HepG2 (cell line): ENCODE measurements around the gene PTPRD. TPM values are rescaled to one million over a fixed set of nuclear protein-coding genes. Genes with fewer than 3 reads are reported as not detected.

ENCODE experiments used
- ATAC-seq: fragments of 200-7000 bp; cut with Tn5 transposase; 3 replicates; pipeline ENCODE4 v1.9.1; 2020; ENCODE audit warnings: mild to moderate bottlenecking, moderate library complexity
- BruUV-seq: library from RNA; stranded (reverse); fragments of 400-500 nt; replicated peaks from 2 replicates; lab custom pipeline; 2021; lab: Mats Ljungman, UMichigan
- CTCF ChIA-PET: fragments of 300-600 bp; formaldehyde crosslinking; extraction: SDS; loops from one replicate; lab custom pipeline; 2021; ENCODE audit warnings: low total read pairs, inconsistent platforms, low intra/inter-chr PET ratio; lab: Yijun Ruan, JAX
- POLR2A ChIA-PET: fragments of 350-600 bp; sonication (Branson Sonifier 250); formaldehyde crosslinking; loops from one replicate; lab custom pipeline; 2020; ENCODE audit warnings: antibody characterized with exemption, inconsistent platforms; lab: Yijun Ruan, JAX
- DNase-seq: peaks from one replicate; pipeline ENCODE4 v3.0.0-alpha.2; 2015; ENCODE audit warnings: low spot score
- FAIRE-seq: peaks from 3 replicates; lab custom pipeline; 2011; peaks lifted over from hg19 to GRCh38; lab: Jason Lieb, UNC
- H2AFZ ChIP-seq: one replicate; pipeline ENCODE4 v1.6.1; 2011; ENCODE audit warnings: low read length, inconsistent platforms
- H3K27ac ChIP-seq: fragments of 300-600 bp; 3 replicates; pipeline ENCODE4 v1.8.0; 2011; ENCODE audit warnings: mixed run types, mild to moderate bottlenecking, mixed read lengths, low read length, inconsistent platforms; ENCODE audit not compliant: insufficient read depth; ENCODE audit errors: extremely low read length
- H3K27me3 ChIP-seq, 2 experiments: fragments of 200-600 bp in 1 of 2; 2 replicates in 1 of 2; 3 replicates in 1 of 2; pipeline versions ENCODE4 v1.6.0 to v1.8.0; 2011; ENCODE audit warnings: low read length in 2 of 2, mild to moderate bottlenecking in 2 of 2, moderate library complexity in 2 of 2, inconsistent platforms in 1 of 2; ENCODE audit not compliant: insufficient read depth in 2 of 2, control insufficient read depth in 1 of 2
- H3K36me3 ChIP-seq, 2 experiments: fragments of 200-600 bp in 1 of 2; replicated peaks in 1 of 2; 2 replicates in 1 of 2; 3 replicates in 1 of 2; pipeline versions ENCODE4 v1.5.1 to v1.8.0; 2011; ENCODE audit warnings: low read length in 2 of 2, inconsistent platforms in 1 of 2; ENCODE audit not compliant: insufficient read depth in 2 of 2, control insufficient read depth in 1 of 2
- H3K4me1 ChIP-seq: 2 replicates; pipeline ENCODE4 v1.5.1; 2012; ENCODE audit warnings: low read length, inconsistent platforms; ENCODE audit not compliant: insufficient read depth
- H3K4me2 ChIP-seq: 2 replicates; pipeline ENCODE4 v1.6.0; 2011; ENCODE audit warnings: low read depth, low read length, inconsistent platforms
- H3K4me3 ChIP-seq, 3 experiments: fragments of 200-600 bp in 1 of 3; sonication (generic), shearing (Covaris generic) in 1 of 3; replicated peaks in 1 of 3; 2 replicates each; pipeline ENCODE4 v1.5.1; 2011 to 2016; ENCODE audit warnings: low read length in 3 of 3, inconsistent platforms in 2 of 3, low read depth in 2 of 3, mild to moderate bottlenecking in 2 of 3, control low read depth in 1 of 3, mixed read lengths in 1 of 3; ENCODE audit not compliant: insufficient read depth in 1 of 3
- H3K79me2 ChIP-seq: one replicate; pipeline ENCODE4 v1.6.1; 2011; ENCODE audit warnings: low read length, inconsistent platforms; ENCODE audit not compliant: insufficient read depth
- H3K9ac ChIP-seq: 2 replicates; pipeline ENCODE4 v1.6.0; 2011; ENCODE audit warnings: mild to moderate bottlenecking, low read depth, low read length, inconsistent platforms; ENCODE audit not compliant: insufficient read depth
- H3K9me3 ChIP-seq: 2 replicates; pipeline ENCODE4 v1.5.1; 2012; ENCODE audit warnings: mild to moderate bottlenecking, low read length
- H4K20me1 ChIP-seq: 2 replicates; pipeline ENCODE4 v1.6.0; 2011; ENCODE audit warnings: inconsistent platforms, mild to moderate bottlenecking, low read length, moderate library complexity; ENCODE audit not compliant: insufficient read depth
- BCL3 ChIP-seq: sonication (generic); formaldehyde crosslinking; IDR thresholded peaks from 2 replicates; pipeline ENCODE4 v1.5.1; 2020; ENCODE audit warnings: mild to moderate bottlenecking, missing genetic modification reagents, moderate library complexity
- FOXK2 ChIP-seq: fragments of 450-650 bp; IDR thresholded peaks from 2 replicates; pipeline ENCODE4 v1.6.1; 2016
- KLF12 ChIP-seq: sonication (generic); formaldehyde crosslinking; IDR thresholded peaks from 2 replicates; pipeline ENCODE4 v1.4.0; 2020; ENCODE audit warnings: missing genetic modification reagents, borderline replicate concordance
- MED13 ChIP-seq: sonication (generic); formaldehyde crosslinking; IDR thresholded peaks from 2 replicates; pipeline ENCODE4 v1.5.0; 2020; ENCODE audit warnings: missing genetic modification reagents
- PREB ChIP-seq: sonication (generic); formaldehyde crosslinking; IDR thresholded peaks from 2 replicates; pipeline ENCODE4 v1.4.0; 2020; ENCODE audit warnings: missing genetic modification reagents
- RARG ChIP-seq: sonication (generic); formaldehyde crosslinking; IDR thresholded peaks from 2 replicates; pipeline ENCODE4 v1.4.0; 2020; ENCODE audit warnings: low read depth, mild to moderate bottlenecking, missing genetic modification reagents
- SAP130 ChIP-seq: IDR thresholded peaks from 2 replicates; pipeline ENCODE4 v1.6.1; 2016; ENCODE audit warnings: low read depth
- SMC3 ChIP-seq: IDR thresholded peaks from 2 replicates; pipeline ENCODE4 v1.6.1; 2011; ENCODE audit warnings: low read length, improper control_type of control experiment
- SNRNP70 ChIP-seq: fragments of 200-400 bp; formaldehyde crosslinking; IDR thresholded peaks from 2 replicates; pipeline ENCODE4 v1.6.1; 2017; ENCODE audit warnings: mild to moderate bottlenecking, low read depth, low read length, moderate library complexity
- TFE3 ChIP-seq: IDR thresholded peaks from 2 replicates; pipeline ENCODE4 v1.6.1; 2016
- TOE1 ChIP-seq: sonication (generic); formaldehyde crosslinking; IDR thresholded peaks from 2 replicates; pipeline ENCODE4 v1.4.0; 2020; ENCODE audit warnings: mild to moderate bottlenecking, missing genetic modification reagents
- YY1 ChIP-seq: IDR thresholded peaks from 2 replicates; pipeline ENCODE4 v1.6.1; 2011; ENCODE audit warnings: low read length, low read depth, moderate library complexity, mild to moderate bottlenecking; ENCODE audit not compliant: insufficient read depth, insufficient replicate concordance
- ZFP1 ChIP-seq: IDR thresholded peaks from 2 replicates; pipeline ENCODE4 v1.6.1; 2016
- ZFYVE20 ChIP-seq: sonication (generic); formaldehyde crosslinking; IDR thresholded peaks from 2 replicates; pipeline ENCODE4 v1.8.0; 2023; ENCODE audit warnings: low read depth, mild to moderate bottlenecking, moderate library complexity, missing genetic modification reagents, borderline replicate concordance
- ZNF343 ChIP-seq: sonication (generic); formaldehyde crosslinking; IDR thresholded peaks from 2 replicates; pipeline ENCODE4 v1.4.0; 2020; ENCODE audit warnings: mild to moderate bottlenecking, missing genetic modification reagents
- ZNF558 ChIP-seq: sonication (generic); formaldehyde crosslinking; IDR thresholded peaks from 2 replicates; pipeline ENCODE4 v1.9.0; 2022; ENCODE audit warnings: mild to moderate bottlenecking, missing genetic modification reagents, borderline replicate concordance
- ZNF639 ChIP-seq: conservative IDR thresholded peaks from 2 replicates; pipeline ENCODE4 v1.6.1; 2018; ENCODE audit warnings: missing genetic modification reagents
- ZNF747 ChIP-seq: sonication (generic); formaldehyde crosslinking; IDR thresholded peaks from 2 replicates; pipeline ENCODE4 v1.8.1; 2023; ENCODE audit warnings: missing genetic modification reagents, mild to moderate bottlenecking, borderline replicate concordance
- ZNF816 ChIP-seq: sonication (generic); formaldehyde crosslinking; IDR thresholded peaks from 2 replicates; pipeline ENCODE4 v1.8.0; 2022; ENCODE audit warnings: missing genetic modification reagents, mild to moderate bottlenecking, borderline replicate concordance
- WGBS: methylation state at CpG from one replicate; pipeline ENCODE4 v1.1.6; 2017; ENCODE audit warnings: low lambda C conversion rate; 5-methylcytosine and 5-hydroxymethylcytosine counted together
- in situ Hi-C: cut with HindIII; loops from 2 replicates; pipeline ENCODE4 v1.10.0; 2017; ENCODE audit warnings: low pct_unique_long_range_greater_than_20kb; ENCODE audit not compliant: extremely low pct_ligation_motif_present
- intact Hi-C: fragments of 100-400 bp; cut with micrococcal nuclease; formaldehyde crosslinking; loops from one replicate; pipeline ENCODE4 v1.10.0; 2022; ENCODE audit not compliant: unreplicated experiment
- polyA plus RNA-seq, 8 experiments: library from polyadenylated mRNA; depleted of rRNA in 3 of 8; stranded (reverse) in 7 of 8; unstranded in 1 of 8; fragments of >200 nt; fragmentation: Illumina TruSeq in 4 of 8; extraction: Trizol in 4 of 8; gene quantifications; 2 replicates each; pipeline versions ENCODE4 v1.2.1 to v1.2.3, GENCODE V29; 2011 to 2016; ENCODE audit warnings: low read depth in 4 of 8, missing spikeins in 1 of 8, mixed read lengths in 1 of 8; ENCODE audit not compliant: insufficient read depth in 1 of 8
- total RNA-seq, 5 experiments: library from RNA; depleted of rRNA; stranded (reverse); fragments of >200 nt; fragmentation: Illumina TruSeq; extraction: Trizol; gene quantifications; 2 replicates each; pipeline ENCODE4 v1.2.3, GENCODE V29; 2016; ENCODE audit warnings: low read depth in 1 of 5

PTPRD gene
- total and polyA plus RNA-seq, 2 of the 13 experiments (the other 11 are each of a cell fraction or from before 2014, with no cell fraction given): 0.05 TPM; not detected in 1

- intact Hi-C loops: no loop called here
Observed at GRCh38 chr9:8400378-8400777, 2212.4 kb downstream of the PTPRD start.

GRCh38 chr9:8395022-8395421, 2217.8 kb downstream of the PTPRD start:
- DNase-seq: no peak
- Histone ChIP-seq H3K4me1 (no peaks in the 10 kb centered on the region), H3K9ac (no peak overlapping the region), H2AFZ (no peak overlapping the region), H3K9me3 (peaks cover 71% of the 10 kb centered on the region), H3K4me3 (no peak overlapping the region), H3K27ac (no peak overlapping the region), H3K27me3 (no peaks in the 10 kb centered on the region), H3K79me2 (no peaks in the 10 kb centered on the region), H3K4me2 (no peak overlapping the region), H4K20me1 (no peaks in the 10 kb centered on the region), H3K36me3 (no peaks in the 10 kb centered on the region)
- 31% methylated on average over 4 of the region's 4 CpGs for WGBS
- no peak for FAIRE-seq
- no TSS peak for BruUV-seq
- ChIA-PET POLR2A (no interaction called here), CTCF (no interaction called here)
- in situ Hi-C loops (no loop called here), intact Hi-C loops (no loop called here)
- no peak for ATAC-seq
- TF ChIP-seq ZNF816 (CRISPR knock-in tag): no peak
- no peak for TF ChIP-seq TFE3 (CRISPR knock-in tag)
- no peak for TF ChIP-seq ZFYVE20 (CRISPR knock-in tag)
- no peak for TF ChIP-seq YY1
- TF ChIP-seq TOE1 (CRISPR knock-in tag): no peak
- no peak for TF ChIP-seq ZNF639 (CRISPR knock-in tag)
- no peak for TF ChIP-seq SNRNP70
- TF ChIP-seq PREB (CRISPR knock-in tag): no peak

More at GRCh38 chr9:8400378-8400777, 2212.4 kb downstream of the PTPRD start:
- DNase-seq (no peak), FAIRE-seq (no peak), ATAC-seq (no peak)
- H3K4me1 ChIP-seq: no peaks in the 10 kb centered on the region
- H3K79me2 ChIP-seq: no peaks in the 10 kb centered on the region
- no TSS peak for BruUV-seq
- 89% methylated on average over 1 of the region's 1 CpG for WGBS
- POLR2A ChIA-PET: no interaction called here
- TF ChIP-seq ZNF343 (CRISPR knock-in tag) (no peak), MED13 (CRISPR knock-in tag) (no peak), FOXK2 (no peak), SMC3 (no peak), RARG (no peak), KLF12 (CRISPR knock-in tag) (no peak), BCL3 (CRISPR knock-in tag) (no peak), SAP130 (CRISPR knock-in tag) (no peak), ZNF558 (no peak), ZFP1 (CRISPR knock-in tag) (no peak), ZNF747 (no peak)
- H2AFZ ChIP-seq: no peak overlapping the region
- H4K20me1 ChIP-seq: no peaks in the 10 kb centered on the region
- peaks cover 65% of the 10 kb centered on the region for H3K9me3 ChIP-seq
- no peaks in the 10 kb centered on the region for H3K27me3 ChIP-seq
- H3K4me2 ChIP-seq: no peak overlapping the region
- CTCF ChIA-PET: no interaction called here
- no peaks in the 10 kb centered on the region for H3K36me3 ChIP-seq
- H3K27ac ChIP-seq: no peak overlapping the region
- H3K9ac ChIP-seq: no peak overlapping the region
- H3K4me3 ChIP-seq: no peak overlapping the region
- in situ Hi-C loops: no loop called here
